SU-DHL-6 (cell line): ENCODE results near the gene CTNND2.

Source experiments
- H2AFZ ChIP-seq: fragments of 200-600 bp; sonication (generic); 2 replicates; pipeline ENCODE4 v1.6.1; 2014; ENCODE audit warnings: low read depth, mild to moderate bottlenecking, moderate library complexity, mixed read lengths, antibody characterized with exemption, low read length; ENCODE audit not compliant: severe bottlenecking
- H3F3A ChIP-seq: fragments of 200-600 bp; shearing (Covaris generic); 2 replicates; pipeline ENCODE4 v1.6.0; 2016; ENCODE audit warnings: antibody characterized with exemption, mild to moderate bottlenecking; ENCODE audit not compliant: insufficient read depth
- H3K27ac ChIP-seq: fragments of 200-600 bp; sonication (generic); 2 replicates; pipeline ENCODE4 v1.5.1; 2016; ENCODE audit warnings: low read depth, mild to moderate bottlenecking, low read length, moderate library complexity, mixed read lengths
- H3K27me3 ChIP-seq: fragments of 200-600 bp; sonication (generic), shearing (Covaris generic); 2 replicates; pipeline ENCODE4 v1.6.0; 2014; ENCODE audit warnings: mild to moderate bottlenecking, low read length
- H3K36me3 ChIP-seq: fragments of 200-600 bp; sonication (generic); 2 replicates; pipeline ENCODE4 v1.6.1; 2014; ENCODE audit warnings: mild to moderate bottlenecking, low read length, mixed read lengths
- H3K4me2 ChIP-seq: fragments of 300-600, 200-600 bp; shearing (Covaris generic), sonication (generic); 2 replicates; pipeline ENCODE4 v1.6.0; 2014; ENCODE audit warnings: low read length, low read depth, mild to moderate bottlenecking; ENCODE audit not compliant: poor library complexity, severe bottlenecking
- H3K4me3 ChIP-seq: fragments of 200-600 bp; sonication (generic); 2 replicates; pipeline ENCODE4 v1.5.1; 2014; ENCODE audit warnings: antibody characterized with exemption, low read length, mild to moderate bottlenecking, mixed read lengths; ENCODE audit not compliant: insufficient read depth, poor library complexity, severe bottlenecking
- H3K79me2 ChIP-seq: fragments of 200-600 bp; sonication (generic); 2 replicates; pipeline ENCODE4 v1.6.1; 2014; ENCODE audit warnings: mild to moderate bottlenecking, low read length, moderate library complexity; ENCODE audit not compliant: insufficient read depth
- H3K9ac ChIP-seq: fragments of 200-600 bp; sonication (generic); 2 replicates; pipeline ENCODE4 v1.7.0; 2014; ENCODE audit warnings: mild to moderate bottlenecking, low read length
- H3K9me2 ChIP-seq: fragments of 200-600 bp; sonication (generic); replicated peaks from 2 replicates; pipeline ENCODE4 v1.6.1; 2014; ENCODE audit warnings: low read length; ENCODE audit not compliant: insufficient read depth
- H3K9me3 ChIP-seq: fragments of 200-600 bp; sonication (generic); 2 replicates; pipeline ENCODE4 v1.6.1; 2014; ENCODE audit warnings: low read length, mixed read lengths; ENCODE audit not compliant: insufficient read depth
- H4K20me1 ChIP-seq: fragments of 200-600 bp; sonication (generic); 2 replicates; pipeline ENCODE4 v1.6.1; 2014; ENCODE audit warnings: low read depth, mild to moderate bottlenecking, antibody characterized with exemption, low read length, moderate library complexity, mixed read lengths
- EZH2phosphoT487 ChIP-seq: fragments of 200-600 bp; sonication (generic), shearing (Covaris generic); conservative IDR thresholded peaks from 2 replicates; pipeline ENCODE4 v1.6.1; 2018; ENCODE audit warnings: mild to moderate bottlenecking, antibody characterized with exemption, low read length, moderate library complexity, mixed read lengths
- TF ChIP-seq, protein P1 (sequence below): fragments of 200-600 bp; sonication (generic); IDR thresholded peaks from one replicate; pipeline ENCODE4 v1.5.1; 2017; ENCODE audit warnings: antibody characterized with exemption, mild to moderate bottlenecking, low read length, moderate library complexity; ENCODE audit not compliant: insufficient read depth, poor library complexity, severe bottlenecking

CTNND2 gene

DNA sequence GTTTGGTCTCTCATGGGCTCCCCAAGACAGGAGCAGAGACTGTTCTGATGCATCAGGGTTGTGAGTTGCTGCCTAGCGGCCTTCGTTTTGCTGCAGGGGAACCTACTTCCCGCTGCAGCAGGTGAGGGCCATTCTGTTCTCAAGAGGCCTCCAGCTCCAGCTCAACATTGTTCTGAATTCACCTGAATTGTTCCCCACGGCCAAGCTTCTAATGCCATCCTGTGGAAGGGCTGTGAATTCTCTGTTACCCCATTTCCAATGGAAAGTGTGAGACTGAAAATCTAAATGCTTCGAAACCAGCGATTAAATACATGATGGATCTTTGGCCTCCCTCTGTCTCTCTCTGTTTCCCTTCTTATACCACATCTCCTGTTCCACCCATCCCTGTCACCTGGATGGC, 794.1 kb downstream of the CTNND2 start:
- Histone ChIP-seq H3K4me2 (no peak overlapping the region), H3K9ac (no peak overlapping the region), H3K9me3 (no peaks in the 10 kb centered on the region), H3K27me3 (no peaks in the 10 kb centered on the region), H3K36me3 (no peaks in the 10 kb centered on the region), H4K20me1 (no peaks in the 10 kb centered on the region), H2AFZ (no peak overlapping the region), H3K4me3 (no peak overlapping the region), H3K9me2 (no peaks in the 10 kb centered on the region), H3K27ac (no peak overlapping the region), H3K79me2 (no peaks in the 10 kb centered on the region), H3F3A (no peaks in the 10 kb centered on the region)
- no peak for TF ChIP-seq EZH2phosphoT487
- TF ChIP-seq, protein P1, sequence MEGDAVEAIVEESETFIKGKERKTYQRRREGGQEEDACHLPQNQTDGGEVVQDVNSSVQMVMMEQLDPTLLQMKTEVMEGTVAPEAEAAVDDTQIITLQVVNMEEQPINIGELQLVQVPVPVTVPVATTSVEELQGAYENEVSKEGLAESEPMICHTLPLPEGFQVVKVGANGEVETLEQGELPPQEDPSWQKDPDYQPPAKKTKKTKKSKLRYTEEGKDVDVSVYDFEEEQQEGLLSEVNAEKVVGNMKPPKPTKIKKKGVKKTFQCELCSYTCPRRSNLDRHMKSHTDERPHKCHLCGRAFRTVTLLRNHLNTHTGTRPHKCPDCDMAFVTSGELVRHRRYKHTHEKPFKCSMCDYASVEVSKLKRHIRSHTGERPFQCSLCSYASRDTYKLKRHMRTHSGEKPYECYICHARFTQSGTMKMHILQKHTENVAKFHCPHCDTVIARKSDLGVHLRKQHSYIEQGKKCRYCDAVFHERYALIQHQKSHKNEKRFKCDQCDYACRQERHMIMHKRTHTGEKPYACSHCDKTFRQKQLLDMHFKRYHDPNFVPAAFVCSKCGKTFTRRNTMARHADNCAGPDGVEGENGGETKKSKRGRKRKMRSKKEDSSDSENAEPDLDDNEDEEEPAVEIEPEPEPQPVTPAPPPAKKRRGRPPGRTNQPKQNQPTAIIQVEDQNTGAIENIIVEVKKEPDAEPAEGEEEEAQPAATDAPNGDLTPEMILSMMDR, result no peak

DNA sequence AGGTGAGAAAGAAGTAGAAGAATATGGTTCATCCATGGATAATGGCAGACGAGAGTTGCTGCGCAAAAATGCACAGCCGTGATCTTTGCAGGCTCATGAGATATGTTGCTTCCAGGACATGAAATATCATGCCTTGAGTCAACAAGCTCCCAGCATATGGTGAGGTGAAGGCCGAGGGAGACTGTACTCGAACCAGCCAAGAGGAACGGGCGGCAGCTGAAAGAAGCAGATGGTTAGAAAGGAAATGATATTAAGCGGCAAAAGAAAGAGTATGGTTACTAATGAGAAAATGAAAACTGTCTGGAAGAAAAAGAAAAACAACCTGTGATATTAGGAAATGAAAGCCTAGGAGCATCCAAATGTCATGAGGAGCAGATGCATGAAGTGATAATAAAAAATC, 798.5 kb downstream of the CTNND2 start:
- H2AFZ ChIP-seq, result no peak overlapping the region
- no peaks in the 10 kb centered on the region for H3K9me2 ChIP-seq
- H3K27ac ChIP-seq, result no peak overlapping the region
- no peaks in the 10 kb centered on the region for H4K20me1 ChIP-seq
- H3K9ac ChIP-seq, result no peak overlapping the region
- H3F3A ChIP-seq, result no peaks in the 10 kb centered on the region
- H3K4me3 ChIP-seq, result no peak overlapping the region
- H3K27me3 ChIP-seq, result no peaks in the 10 kb centered on the region
- no peaks in the 10 kb centered on the region for H3K9me3 ChIP-seq
- H3K79me2 ChIP-seq, result no peaks in the 10 kb centered on the region
- no peak for TF ChIP-seq EZH2phosphoT487
- TF ChIP-seq, protein P1, result no peak
- no peak overlapping the region for H3K4me2 ChIP-seq
- H3K36me3 ChIP-seq, result no peaks in the 10 kb centered on the region

- H4K20me1 ChIP-seq, result no peaks in the 10 kb centered on the region
- no peaks in the 10 kb centered on the region for H3K27me3 ChIP-seq
- H3K79me2 ChIP-seq, result no peaks in the 10 kb centered on the region
- H3K9me2 ChIP-seq, result no peaks in the 10 kb centered on the region
- H3K36me3 ChIP-seq, result no peaks in the 10 kb centered on the region
- TF ChIP-seq EZH2phosphoT487, result no peak
- TF ChIP-seq, protein P1, result no peak
- H3K9me3 ChIP-seq, result no peaks in the 10 kb centered on the region
- H3K4me2 ChIP-seq, result no peak overlapping the region
- H3K27ac ChIP-seq, result no peak overlapping the region
- no peaks in the 10 kb centered on the region for H3F3A ChIP-seq
- H3K9ac ChIP-seq, result no peak overlapping the region
- no peak overlapping the region for H2AFZ ChIP-seq
- no peak overlapping the region for H3K4me3 ChIP-seq
Observed at GRCh38 chr5:11104651-11105112, 799.6 kb downstream of the CTNND2 start.

DNA sequence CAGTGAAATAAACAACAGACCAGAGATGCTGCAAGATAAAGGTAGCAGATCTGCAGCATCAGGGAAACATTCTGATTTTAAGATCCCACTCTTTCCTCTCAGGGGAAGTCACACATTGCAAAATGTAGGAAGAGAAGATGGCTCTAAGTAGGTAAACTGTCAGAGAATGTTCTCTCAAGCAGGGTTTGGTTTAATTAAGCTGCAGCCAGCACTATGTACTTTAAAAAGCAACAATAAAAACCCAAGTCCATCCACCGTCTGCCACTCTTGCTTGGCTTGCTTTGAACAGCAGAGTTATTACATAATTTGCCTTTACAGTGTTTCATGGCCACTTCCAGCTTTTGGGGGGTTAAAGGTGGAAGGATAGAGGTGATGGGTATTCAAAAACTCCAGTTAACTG, 800.0 kb downstream of the CTNND2 start:
- no peak for TF ChIP-seq EZH2phosphoT487
- TF ChIP-seq, protein P1, result no peak
- H3K36me3 ChIP-seq, result no peaks in the 10 kb centered on the region
- no peaks in the 10 kb centered on the region for H4K20me1 ChIP-seq
- H3K27ac ChIP-seq, result no peak overlapping the region
- no peaks in the 10 kb centered on the region for H3F3A ChIP-seq
- no peaks in the 10 kb centered on the region for H3K79me2 ChIP-seq
- H3K4me2 ChIP-seq, result no peak overlapping the region
- H3K9ac ChIP-seq, result no peak overlapping the region
- H3K27me3 ChIP-seq, result no peaks in the 10 kb centered on the region
- no peaks in the 10 kb centered on the region for H3K9me3 ChIP-seq
- H3K9me2 ChIP-seq, result no peaks in the 10 kb centered on the region
- no peak overlapping the region for H2AFZ ChIP-seq
- H3K4me3 ChIP-seq, result no peak overlapping the region
